ENCODE data around the gene SMTNL1.

SMTNL1 gene

DNA sequence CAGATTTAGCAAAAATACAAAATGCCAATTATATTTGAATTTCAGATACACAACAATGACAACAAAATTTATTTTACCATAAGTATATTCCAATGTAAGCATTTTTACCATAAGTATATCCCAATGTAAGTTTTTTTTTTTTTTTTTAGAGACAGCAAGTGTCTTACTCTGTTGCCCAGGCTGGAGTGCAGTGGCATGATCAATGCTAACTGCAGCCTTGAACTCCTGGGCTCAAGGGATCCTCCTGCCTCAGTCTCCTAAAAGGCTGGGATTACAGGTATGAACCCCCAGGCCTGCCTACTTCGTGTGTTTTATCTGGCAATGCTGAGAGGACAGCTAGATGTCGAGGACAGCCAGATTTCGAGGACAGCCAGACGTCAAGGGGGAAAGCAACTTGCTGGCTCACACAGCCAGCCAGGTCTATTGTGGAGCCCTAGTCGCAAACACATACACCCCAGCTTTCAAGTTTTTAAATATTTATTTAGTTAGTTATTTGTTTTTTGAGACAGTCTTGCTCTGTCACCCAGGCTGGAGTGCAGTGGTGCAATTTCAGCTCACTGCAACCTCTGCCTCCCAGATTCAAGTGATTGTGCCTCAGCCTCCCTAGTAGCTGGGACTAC, 59.0 kb downstream of the SMTNL1 start:
- DNase-seq: no peak

DNA sequence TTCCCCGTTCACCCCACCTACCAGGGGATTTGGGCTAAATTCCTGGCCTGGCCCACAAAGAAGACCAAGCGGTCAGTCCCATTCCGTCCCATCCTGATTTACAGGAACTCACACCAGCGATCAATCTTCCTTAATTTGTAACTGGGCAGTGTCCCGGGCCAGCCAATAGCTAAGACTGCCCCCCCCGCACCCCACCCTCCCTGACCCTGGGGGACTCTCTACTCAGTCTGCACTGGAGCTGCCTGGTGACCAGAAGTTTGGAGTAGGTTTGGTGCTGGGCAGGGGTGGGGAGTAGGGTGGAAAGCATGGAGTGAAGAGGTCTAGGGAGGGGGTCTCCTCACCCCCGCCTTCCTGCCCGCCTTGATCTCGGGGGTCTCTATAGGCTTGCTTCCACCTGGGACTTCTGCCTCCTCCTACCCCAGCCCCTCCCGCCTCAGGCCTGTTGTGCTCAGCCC, 60.1 kb downstream of the SMTNL1 start, which contains the start of gene SERPING1:
TSS of gene SERPING1 (plus strand) at position 225 of the 455 bp plus-strand sequence. CDS start 586 bp downstream, outside the sequence.
- DNase-seq: no peak

DNA sequence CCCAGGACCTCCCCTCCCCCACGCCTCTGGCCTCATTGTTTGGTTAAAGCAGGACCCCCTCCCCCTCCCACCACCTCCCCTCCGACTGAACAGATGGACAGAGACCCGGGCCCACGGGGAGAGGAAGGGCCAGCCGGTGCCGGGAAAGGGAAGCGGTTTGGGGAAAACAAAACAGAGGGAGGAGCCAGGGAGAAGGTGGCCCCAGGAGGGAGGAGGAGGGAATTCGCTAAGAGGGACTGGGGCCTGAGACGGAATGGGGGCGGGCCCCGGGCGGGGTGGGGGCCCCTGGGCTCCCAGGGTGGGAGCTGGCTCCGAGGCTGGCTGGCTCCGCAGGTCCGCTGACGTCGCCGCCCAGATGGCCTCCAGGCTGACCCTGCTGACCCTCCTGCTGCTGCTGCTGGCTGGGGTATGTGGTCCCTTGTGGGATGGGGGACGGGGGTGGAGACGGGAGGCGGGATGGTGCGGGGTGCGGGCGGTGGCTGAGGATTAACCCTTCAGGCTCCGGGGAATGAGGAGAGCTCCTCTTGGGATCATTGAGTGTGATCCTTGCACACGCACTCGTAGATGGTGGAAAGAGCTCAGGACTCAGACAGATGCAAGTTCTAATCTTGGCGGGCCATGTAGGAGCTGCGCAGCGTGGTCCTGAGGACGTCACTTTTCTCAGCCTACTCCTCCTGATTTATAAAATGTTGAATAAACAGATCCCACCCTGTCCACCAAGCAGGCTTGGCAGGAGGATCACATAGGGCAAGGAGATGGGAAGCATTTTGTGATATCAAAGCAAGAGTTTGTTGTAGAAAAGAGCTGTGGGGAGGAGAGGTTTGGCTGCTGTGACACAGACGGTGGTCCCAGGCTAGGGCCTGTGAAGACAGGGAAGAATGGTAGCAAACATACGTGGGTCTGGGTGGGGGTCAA, 60.8 kb downstream of the SMTNL1 start:
- no peak for DNase-seq

DNA sequence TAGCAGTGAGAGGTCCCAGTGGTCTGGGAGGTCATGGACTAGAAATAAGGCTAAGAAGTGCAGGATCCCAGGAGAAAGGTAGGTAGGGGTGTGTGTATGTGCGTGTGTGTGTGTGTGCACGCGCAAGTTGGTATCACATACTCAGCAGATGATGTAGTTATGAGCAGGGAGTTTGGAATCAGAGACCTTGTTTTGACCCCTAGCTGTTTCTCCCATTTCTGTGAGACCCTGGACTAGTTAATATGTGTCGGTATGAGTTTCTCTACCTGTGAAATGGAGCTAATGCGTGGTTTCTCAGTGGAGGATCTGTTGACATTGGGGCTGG, 61.4 kb downstream of the SMTNL1 start:
- DNase-seq: no peak

DNA sequence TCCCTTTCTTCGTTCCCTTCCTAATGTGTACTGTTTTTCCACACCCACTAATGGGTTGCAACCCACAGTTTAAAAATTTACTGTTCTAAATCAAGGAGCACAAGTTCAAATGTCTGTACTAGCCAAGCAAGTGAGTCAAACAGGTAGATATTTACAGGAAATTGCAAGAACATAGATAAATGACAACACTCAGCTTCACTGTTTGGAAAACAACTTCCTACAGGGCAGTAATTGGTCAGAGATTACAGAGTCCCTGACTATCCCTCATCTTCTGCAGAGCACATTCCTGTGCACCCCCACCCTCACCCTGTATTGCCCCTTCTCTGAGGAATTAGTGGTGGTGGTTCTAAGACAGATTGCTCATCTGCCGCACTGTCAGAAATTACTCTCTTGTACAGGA, 62.0 kb downstream of the SMTNL1 start:
- no peak for DNase-seq

Measured in RPMI8226 (cell line).